HepG2 (cell line): ENCODE results near the gene CDA. TPM values are rescaled to one million over a fixed set of nuclear protein-coding genes. Genes with fewer than 3 reads are reported as not detected.

Experiments
- ATAC-seq: fragments of 200-7000 bp; cut with Tn5 transposase; 3 replicates; pipeline ENCODE4 v1.9.1; 2020; ENCODE audit warnings: mild to moderate bottlenecking, moderate library complexity
- BruUV-seq: library from RNA; stranded (reverse); fragments of 400-500 nt; replicated peaks from 2 replicates; lab custom pipeline; 2021; lab: Mats Ljungman, UMichigan
- CTCF ChIA-PET: fragments of 300-600 bp; formaldehyde crosslinking; extraction: SDS; loops from one replicate; lab custom pipeline; 2021; ENCODE audit warnings: low total read pairs, inconsistent platforms, low intra/inter-chr PET ratio; lab: Yijun Ruan, JAX
- POLR2A ChIA-PET: fragments of 350-600 bp; sonication (Branson Sonifier 250); formaldehyde crosslinking; loops from one replicate; lab custom pipeline; 2020; ENCODE audit warnings: antibody characterized with exemption, inconsistent platforms; lab: Yijun Ruan, JAX
- DNase-seq: peaks from one replicate; pipeline ENCODE4 v3.0.0-alpha.2; 2015; ENCODE audit warnings: low spot score
- FAIRE-seq: peaks from 3 replicates; lab custom pipeline; 2011; peaks lifted over from hg19 to GRCh38; lab: Jason Lieb, UNC
- H2AFZ ChIP-seq: one replicate; pipeline ENCODE4 v1.6.1; 2011; ENCODE audit warnings: low read length, inconsistent platforms
- H3K27ac ChIP-seq: fragments of 300-600 bp; 3 replicates; pipeline ENCODE4 v1.8.0; 2011; ENCODE audit warnings: mixed run types, mild to moderate bottlenecking, mixed read lengths, low read length, inconsistent platforms; ENCODE audit not compliant: insufficient read depth; ENCODE audit errors: extremely low read length
- H3K27me3 ChIP-seq, 2 experiments: fragments of 200-600 bp in 1 of 2; 2 replicates in 1 of 2; 3 replicates in 1 of 2; pipeline versions ENCODE4 v1.6.0 to v1.8.0; 2011; ENCODE audit warnings: low read length in 2 of 2, mild to moderate bottlenecking in 2 of 2, moderate library complexity in 2 of 2, inconsistent platforms in 1 of 2; ENCODE audit not compliant: insufficient read depth in 2 of 2, control insufficient read depth in 1 of 2
- H3K36me3 ChIP-seq, 2 experiments: fragments of 200-600 bp in 1 of 2; replicated peaks in 1 of 2; 2 replicates in 1 of 2; 3 replicates in 1 of 2; pipeline versions ENCODE4 v1.5.1 to v1.8.0; 2011; ENCODE audit warnings: low read length in 2 of 2, inconsistent platforms in 1 of 2; ENCODE audit not compliant: insufficient read depth in 2 of 2, control insufficient read depth in 1 of 2
- H3K4me1 ChIP-seq: 2 replicates; pipeline ENCODE4 v1.5.1; 2012; ENCODE audit warnings: low read length, inconsistent platforms; ENCODE audit not compliant: insufficient read depth
- H3K4me2 ChIP-seq: 2 replicates; pipeline ENCODE4 v1.6.0; 2011; ENCODE audit warnings: low read depth, low read length, inconsistent platforms
- H3K4me3 ChIP-seq, 3 experiments: fragments of 200-600 bp in 1 of 3; sonication (generic), shearing (Covaris generic) in 1 of 3; replicated peaks in 1 of 3; 2 replicates each; pipeline ENCODE4 v1.5.1; 2011 to 2016; ENCODE audit warnings: low read length in 3 of 3, inconsistent platforms in 2 of 3, low read depth in 2 of 3, mild to moderate bottlenecking in 2 of 3, control low read depth in 1 of 3, mixed read lengths in 1 of 3; ENCODE audit not compliant: insufficient read depth in 1 of 3
- H3K79me2 ChIP-seq: one replicate; pipeline ENCODE4 v1.6.1; 2011; ENCODE audit warnings: low read length, inconsistent platforms; ENCODE audit not compliant: insufficient read depth
- H3K9ac ChIP-seq: 2 replicates; pipeline ENCODE4 v1.6.0; 2011; ENCODE audit warnings: mild to moderate bottlenecking, low read depth, low read length, inconsistent platforms; ENCODE audit not compliant: insufficient read depth
- H3K9me3 ChIP-seq: 2 replicates; pipeline ENCODE4 v1.5.1; 2012; ENCODE audit warnings: mild to moderate bottlenecking, low read length
- H4K20me1 ChIP-seq: 2 replicates; pipeline ENCODE4 v1.6.0; 2011; ENCODE audit warnings: inconsistent platforms, mild to moderate bottlenecking, low read length, moderate library complexity; ENCODE audit not compliant: insufficient read depth
- DR1 ChIP-seq: sonication (generic); formaldehyde crosslinking; IDR thresholded peaks from 2 replicates; pipeline ENCODE4 v1.8.0; 2021; ENCODE audit warnings: mild to moderate bottlenecking, missing genetic modification reagents, inconsistent platforms
- HMG20B ChIP-seq: conservative IDR thresholded peaks from 2 replicates; pipeline ENCODE4 v1.6.1; 2016; ENCODE audit warnings: missing genetic modification reagents, missing compliant biosample characterization
- JUND ChIP-seq: sonication (generic); formaldehyde crosslinking; IDR thresholded peaks from 2 replicates; pipeline ENCODE4 v1.8.0; 2022; ENCODE audit warnings: mild to moderate bottlenecking, missing genetic modification reagents
- MAFF ChIP-seq: IDR thresholded peaks from 2 replicates; pipeline ENCODE4 v1.6.1; 2011; ENCODE audit warnings: low read depth, low read length, improper control_type of control experiment
- MAFK ChIP-seq, 2 experiments: IDR thresholded peaks in 1 of 2; conservative IDR thresholded peaks in 1 of 2; 2 replicates each; pipeline ENCODE4 v1.6.1; 2011; ENCODE audit warnings: improper control_type of control experiment in 2 of 2, low read length in 2 of 2
- NRL ChIP-seq: sonication (generic); formaldehyde crosslinking; IDR thresholded peaks from 2 replicates; pipeline ENCODE4 v1.5.0; 2020; ENCODE audit warnings: missing genetic modification reagents, mild to moderate bottlenecking, moderate library complexity, borderline replicate concordance
- SMAD3 ChIP-seq: sonication (generic); formaldehyde crosslinking; IDR thresholded peaks from 2 replicates; pipeline ENCODE4 v1.4.0; 2020; ENCODE audit warnings: missing genetic modification reagents
- TOE1 ChIP-seq: sonication (generic); formaldehyde crosslinking; IDR thresholded peaks from 2 replicates; pipeline ENCODE4 v1.4.0; 2020; ENCODE audit warnings: mild to moderate bottlenecking, missing genetic modification reagents
- ZNF850 ChIP-seq: sonication (generic); formaldehyde crosslinking; conservative IDR thresholded peaks from 2 replicates; pipeline ENCODE4 v1.9.0; 2021; ENCODE audit warnings: mild to moderate bottlenecking, missing genetic modification reagents
- ZSCAN22 ChIP-seq: sonication (generic); formaldehyde crosslinking; IDR thresholded peaks from 2 replicates; pipeline ENCODE4 v1.4.0; 2020; ENCODE audit warnings: mild to moderate bottlenecking, missing genetic modification reagents
- WGBS: methylation state at CpG from one replicate; pipeline ENCODE4 v1.1.6; 2017; ENCODE audit warnings: low lambda C conversion rate; 5-methylcytosine and 5-hydroxymethylcytosine counted together
- in situ Hi-C: cut with HindIII; loops from 2 replicates; pipeline ENCODE4 v1.10.0; 2017; ENCODE audit warnings: low pct_unique_long_range_greater_than_20kb; ENCODE audit not compliant: extremely low pct_ligation_motif_present
- intact Hi-C: fragments of 100-400 bp; cut with micrococcal nuclease; formaldehyde crosslinking; loops from one replicate; pipeline ENCODE4 v1.10.0; 2022; ENCODE audit not compliant: unreplicated experiment
- polyA plus RNA-seq, 8 experiments: library from polyadenylated mRNA; depleted of rRNA in 3 of 8; stranded (reverse) in 7 of 8; unstranded in 1 of 8; fragments of >200 nt; fragmentation: Illumina TruSeq in 4 of 8; extraction: Trizol in 4 of 8; gene quantifications; 2 replicates each; pipeline versions ENCODE4 v1.2.1 to v1.2.3, GENCODE V29; 2011 to 2016; ENCODE audit warnings: low read depth in 4 of 8, missing spikeins in 1 of 8, mixed read lengths in 1 of 8; ENCODE audit not compliant: insufficient read depth in 1 of 8
- total RNA-seq, 5 experiments: library from RNA; depleted of rRNA; stranded (reverse); fragments of >200 nt; fragmentation: Illumina TruSeq; extraction: Trizol; gene quantifications; 2 replicates each; pipeline ENCODE4 v1.2.3, GENCODE V29; 2016; ENCODE audit warnings: low read depth in 1 of 5
- TF ChIP-seq, protein P1 (sequence below): sonication (generic); formaldehyde crosslinking; conservative IDR thresholded peaks from 2 replicates; pipeline ENCODE4 v1.8.0; 2022; ENCODE audit warnings: mild to moderate bottlenecking, moderate library complexity, missing genetic modification reagents

Gene CDA
- total and polyA plus RNA-seq, 2 of the 13 experiments (the other 11 are each of a cell fraction or from before 2014, with no cell fraction given): 0.66 to 2.1 TPM

DNA sequence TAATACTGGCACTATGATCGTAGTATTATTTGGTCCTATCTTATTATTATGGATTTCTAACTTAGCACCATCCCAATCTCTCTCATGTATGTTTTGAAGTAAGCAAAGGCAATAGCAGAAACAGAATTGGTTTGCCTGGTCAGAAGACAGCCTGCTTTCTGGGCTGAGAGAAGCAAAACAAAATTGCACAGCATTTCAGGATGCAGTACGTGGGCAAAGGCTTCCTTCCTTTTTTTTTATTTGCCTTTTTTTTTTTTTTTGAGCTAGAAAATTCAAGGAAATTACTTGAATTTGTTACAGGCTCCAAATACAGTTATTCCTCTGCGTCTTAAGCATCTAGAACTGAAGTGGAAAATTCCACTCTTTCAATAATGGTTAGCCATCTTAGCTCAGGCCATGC lies 8.8 kb downstream of the CDA start (continued):
- TF ChIP-seq DR1 (CRISPR knock-in tag): no peak
- TF ChIP-seq, protein P1, sequence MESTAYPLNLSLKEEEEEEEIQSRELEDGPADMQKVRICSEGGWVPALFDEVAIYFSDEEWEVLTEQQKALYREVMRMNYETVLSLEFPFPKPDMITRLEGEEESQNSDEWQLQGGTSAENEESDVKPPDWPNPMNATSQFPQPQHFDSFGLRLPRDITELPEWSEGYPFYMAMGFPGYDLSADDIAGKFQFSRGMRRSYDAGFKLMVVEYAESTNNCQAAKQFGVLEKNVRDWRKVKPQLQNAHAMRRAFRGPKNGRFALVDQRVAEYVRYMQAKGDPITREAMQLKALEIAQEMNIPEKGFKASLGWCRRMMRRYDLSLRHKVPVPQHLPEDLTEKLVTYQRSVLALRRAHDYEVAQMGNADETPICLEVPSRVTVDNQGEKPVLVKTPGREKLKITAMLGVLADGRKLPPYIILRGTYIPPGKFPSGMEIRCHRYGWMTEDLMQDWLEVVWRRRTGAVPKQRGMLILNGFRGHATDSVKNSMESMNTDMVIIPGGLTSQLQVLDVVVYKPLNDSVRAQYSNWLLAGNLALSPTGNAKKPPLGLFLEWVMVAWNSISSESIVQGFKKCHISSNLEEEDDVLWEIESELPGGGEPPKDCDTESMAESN (CRISPR knock-in tag): no peak
- no peak for TF ChIP-seq NRL (CRISPR knock-in tag)
- TF ChIP-seq TOE1 (CRISPR knock-in tag): no peak
- no peak for TF ChIP-seq JUND (CRISPR knock-in tag)
- TF ChIP-seq HMG20B (CRISPR knock-in tag): no peak
- no peak for TF ChIP-seq SMAD3 (CRISPR knock-in tag)
- no peak for TF ChIP-seq ZNF850 (CRISPR knock-in tag)

DNA sequence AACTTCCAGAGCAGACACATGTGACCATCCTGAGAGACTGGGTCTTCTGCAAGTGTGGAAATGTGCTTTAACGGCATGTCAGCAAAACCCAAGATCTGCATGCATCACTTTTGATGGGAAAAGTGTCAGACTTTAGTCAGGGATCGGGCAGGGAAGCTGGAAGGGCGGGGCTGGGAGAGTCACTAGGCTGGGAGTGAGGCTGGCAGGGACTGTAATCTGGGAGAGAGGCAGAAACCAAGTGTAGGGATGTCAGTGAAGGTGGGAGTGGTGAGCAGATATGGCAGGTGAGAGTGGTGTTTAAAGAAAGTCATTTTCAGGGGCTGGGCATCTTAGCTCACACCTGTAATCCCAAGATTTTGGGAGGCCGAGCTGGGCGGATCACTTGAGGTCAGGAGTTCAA lies 11.3 kb downstream of the CDA start:
- ATAC-seq (no peak), DNase-seq (no peak), FAIRE-seq (no peak)
- Histone ChIP-seq H3K9ac (no peak overlapping the region), H3K79me2 (no peaks in the 10 kb centered on the region), H3K9me3 (no peaks in the 10 kb centered on the region), H2AFZ (no peak overlapping the region), H3K4me3 (no peak overlapping the region), H3K36me3 (no peaks in the 10 kb centered on the region), H3K4me1 (peaks cover 20% of the 10 kb centered on the region), H4K20me1 (no peaks in the 10 kb centered on the region), H3K27me3 (no peaks in the 10 kb centered on the region), H3K27ac (no peak overlapping the region), H3K4me2 (no peak overlapping the region)
- ChIA-PET CTCF (no interaction called here), POLR2A (no interaction called here)
- BruUV-seq: no TSS peak
- WGBS: 74% methylated on average over 5 of the region's 5 CpGs
- TF ChIP-seq MAFF (0 out of 2 replicates have a peak, but pooled peaks have one; percentile 12), MAFK (conservative IDR thresholded peaks at IDR 0.05 in 1 of 2, IDR thresholded peaks at IDR 0.05 in 1 of 2; ENCODE audit: low read length in 2 of 2) (peak; percentile 22 to 28; a peak in 1 of 4 replicates), ZSCAN22 (CRISPR knock-in tag) (no peak)
- in situ Hi-C loops (no loop called here), intact Hi-C loops (no loop called here)
